ENCODE measurements around the gene BAD.

DNA sequence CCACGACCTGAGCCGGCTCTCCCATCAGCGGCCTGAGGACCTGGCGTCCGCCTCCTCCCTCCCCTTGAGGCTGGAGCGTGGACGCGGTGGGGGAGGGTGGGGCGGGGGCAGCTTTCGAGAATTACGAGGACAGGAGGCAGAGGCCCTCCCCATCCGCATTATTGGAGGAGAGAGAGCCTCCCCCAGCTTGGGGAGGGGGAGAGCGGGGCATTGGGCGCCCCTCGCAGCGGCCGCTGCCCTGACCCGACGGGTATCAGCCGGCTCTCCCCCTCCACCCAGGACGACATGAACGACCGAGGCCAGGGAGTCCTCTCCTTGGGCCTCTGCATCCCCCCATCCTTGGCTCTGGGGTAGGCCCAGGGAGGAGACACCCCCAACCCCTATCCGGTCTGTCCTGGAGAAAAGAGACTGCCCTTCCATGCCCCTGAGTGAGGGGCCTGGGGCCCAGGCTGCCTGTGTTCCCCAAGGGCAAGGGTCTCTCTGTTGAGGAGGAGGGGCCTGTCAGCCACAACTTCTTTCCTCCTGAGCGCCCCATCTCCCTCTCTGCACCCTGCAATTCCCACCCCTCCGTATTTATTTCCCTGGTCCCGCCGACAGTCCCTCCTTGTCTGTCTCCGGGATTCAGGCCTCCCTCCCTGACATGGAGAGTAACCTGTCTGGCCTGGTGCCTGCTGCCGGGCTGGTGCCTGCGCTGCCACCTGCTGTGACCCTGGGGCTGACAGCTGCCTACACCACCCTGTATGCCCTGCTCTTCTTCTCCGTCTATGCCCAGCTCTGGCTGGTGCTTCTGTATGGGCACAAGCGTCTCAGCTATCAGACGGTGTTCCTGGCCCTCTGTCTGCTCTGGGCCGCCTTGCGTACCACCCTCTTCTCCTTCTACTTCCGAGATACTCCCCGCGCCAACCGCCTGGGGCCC, 1.7 kb upstream of the BAD start:
- TF ChIP-seq, protein P1, sequence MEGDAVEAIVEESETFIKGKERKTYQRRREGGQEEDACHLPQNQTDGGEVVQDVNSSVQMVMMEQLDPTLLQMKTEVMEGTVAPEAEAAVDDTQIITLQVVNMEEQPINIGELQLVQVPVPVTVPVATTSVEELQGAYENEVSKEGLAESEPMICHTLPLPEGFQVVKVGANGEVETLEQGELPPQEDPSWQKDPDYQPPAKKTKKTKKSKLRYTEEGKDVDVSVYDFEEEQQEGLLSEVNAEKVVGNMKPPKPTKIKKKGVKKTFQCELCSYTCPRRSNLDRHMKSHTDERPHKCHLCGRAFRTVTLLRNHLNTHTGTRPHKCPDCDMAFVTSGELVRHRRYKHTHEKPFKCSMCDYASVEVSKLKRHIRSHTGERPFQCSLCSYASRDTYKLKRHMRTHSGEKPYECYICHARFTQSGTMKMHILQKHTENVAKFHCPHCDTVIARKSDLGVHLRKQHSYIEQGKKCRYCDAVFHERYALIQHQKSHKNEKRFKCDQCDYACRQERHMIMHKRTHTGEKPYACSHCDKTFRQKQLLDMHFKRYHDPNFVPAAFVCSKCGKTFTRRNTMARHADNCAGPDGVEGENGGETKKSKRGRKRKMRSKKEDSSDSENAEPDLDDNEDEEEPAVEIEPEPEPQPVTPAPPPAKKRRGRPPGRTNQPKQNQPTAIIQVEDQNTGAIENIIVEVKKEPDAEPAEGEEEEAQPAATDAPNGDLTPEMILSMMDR (IDR thresholded peaks at IDR 0.05; ENCODE audit: insufficient read depth, low read depth, low read length) = no peak
- no peak for TF ChIP-seq EZH2 (IDR thresholded peaks at IDR 0.05; ENCODE audit: insufficient read depth, low read length)

Measured in astrocyte (in vitro differentiated cells and primary cell).